Nephron progenitor cell (in vitro differentiated cells): ENCODE data around the gene KLK3.
"Not testable (repeated sequence)": the region's sequence is repeated elsewhere in the genome, so short reads cannot be mapped to it uniquely, and the experiment has no call there.

Experiments
- DNase-seq: peaks from one replicate; pipeline ENCODE4 v3.0.0; 2021
- H3K27ac Mint-ChIP-seq: 2 replicates; pipeline ENCODE4 v1.8.0; 2021; ENCODE audit warnings: mild to moderate bottlenecking, moderate library complexity, mixed read lengths
- H3K27me3 Mint-ChIP-seq: 2 replicates; pipeline ENCODE4 v1.8.0; 2021; ENCODE audit warnings: mild to moderate bottlenecking, low read depth, mixed read lengths; ENCODE audit not compliant: poor library complexity
- H3K36me3 Mint-ChIP-seq: 2 replicates; pipeline ENCODE4 v1.8.0; 2021; ENCODE audit warnings: low read depth, mixed read lengths
- H3K4me1 Mint-ChIP-seq: 2 replicates; pipeline ENCODE4 v1.8.0; 2021; ENCODE audit warnings: mixed read lengths
- H3K4me3 Mint-ChIP-seq: 2 replicates; pipeline ENCODE4 v1.8.0; 2021; ENCODE audit warnings: mild to moderate bottlenecking, moderate library complexity, mixed read lengths
- H3K9me3 Mint-ChIP-seq: 2 replicates; pipeline ENCODE4 v1.8.0; 2021; ENCODE audit warnings: mild to moderate bottlenecking, moderate library complexity, mixed read lengths
- TF ChIP-seq, protein P1 (sequence below): fragments of 200-600 bp; sonication (generic); IDR thresholded peaks from 2 replicates; pipeline ENCODE4 v1.5.0; 2021; ENCODE audit warnings: antibody characterized with exemption

The KLK3 gene

DNA sequence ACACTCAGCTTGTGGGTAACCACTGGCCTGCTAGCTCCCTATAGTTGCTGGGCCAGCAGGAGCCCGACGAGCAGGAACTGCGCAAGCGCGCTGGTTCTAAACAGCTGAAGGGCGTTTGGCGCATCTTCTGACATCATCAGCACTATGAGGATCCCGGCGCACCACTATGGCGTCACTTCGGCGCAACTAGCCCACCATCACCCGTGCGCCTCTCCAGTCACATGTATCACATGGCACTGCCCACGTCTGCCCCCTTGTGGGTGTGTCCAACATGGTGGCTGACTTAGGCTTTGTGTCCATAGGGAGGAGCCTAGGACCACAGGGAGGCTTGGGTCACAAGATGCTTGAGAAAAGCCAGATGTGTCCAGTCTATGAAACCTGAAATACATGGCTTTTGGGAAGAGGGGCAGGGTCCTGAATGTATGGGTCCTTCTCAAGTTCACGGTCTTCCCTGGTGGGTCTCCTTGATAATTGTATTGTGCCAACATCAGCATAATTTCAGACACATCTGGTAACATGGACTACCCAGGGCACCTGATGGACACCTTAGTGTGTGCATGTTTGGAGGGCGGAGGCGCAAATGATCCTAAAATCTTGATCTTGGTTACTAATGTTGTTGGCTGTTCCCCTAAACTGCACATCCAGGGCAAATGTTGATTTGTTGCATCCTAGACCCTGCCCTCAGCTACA, 38.5 kb downstream of the KLK3 start:
- Mint-ChIP-seq H3K27me3 (peaks cover 67% of the 10 kb centered on the region), H3K36me3 (no peaks in the 10 kb centered on the region), H3K9me3 (peaks cover 23% of the 10 kb centered on the region), H3K27ac (no peak overlapping the region), H3K4me3 (no peak overlapping the region), H3K4me1 (no peaks in the 10 kb centered on the region)
- TF ChIP-seq, protein P1, sequence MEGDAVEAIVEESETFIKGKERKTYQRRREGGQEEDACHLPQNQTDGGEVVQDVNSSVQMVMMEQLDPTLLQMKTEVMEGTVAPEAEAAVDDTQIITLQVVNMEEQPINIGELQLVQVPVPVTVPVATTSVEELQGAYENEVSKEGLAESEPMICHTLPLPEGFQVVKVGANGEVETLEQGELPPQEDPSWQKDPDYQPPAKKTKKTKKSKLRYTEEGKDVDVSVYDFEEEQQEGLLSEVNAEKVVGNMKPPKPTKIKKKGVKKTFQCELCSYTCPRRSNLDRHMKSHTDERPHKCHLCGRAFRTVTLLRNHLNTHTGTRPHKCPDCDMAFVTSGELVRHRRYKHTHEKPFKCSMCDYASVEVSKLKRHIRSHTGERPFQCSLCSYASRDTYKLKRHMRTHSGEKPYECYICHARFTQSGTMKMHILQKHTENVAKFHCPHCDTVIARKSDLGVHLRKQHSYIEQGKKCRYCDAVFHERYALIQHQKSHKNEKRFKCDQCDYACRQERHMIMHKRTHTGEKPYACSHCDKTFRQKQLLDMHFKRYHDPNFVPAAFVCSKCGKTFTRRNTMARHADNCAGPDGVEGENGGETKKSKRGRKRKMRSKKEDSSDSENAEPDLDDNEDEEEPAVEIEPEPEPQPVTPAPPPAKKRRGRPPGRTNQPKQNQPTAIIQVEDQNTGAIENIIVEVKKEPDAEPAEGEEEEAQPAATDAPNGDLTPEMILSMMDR: no peak
- DNase-seq: no peak

DNA sequence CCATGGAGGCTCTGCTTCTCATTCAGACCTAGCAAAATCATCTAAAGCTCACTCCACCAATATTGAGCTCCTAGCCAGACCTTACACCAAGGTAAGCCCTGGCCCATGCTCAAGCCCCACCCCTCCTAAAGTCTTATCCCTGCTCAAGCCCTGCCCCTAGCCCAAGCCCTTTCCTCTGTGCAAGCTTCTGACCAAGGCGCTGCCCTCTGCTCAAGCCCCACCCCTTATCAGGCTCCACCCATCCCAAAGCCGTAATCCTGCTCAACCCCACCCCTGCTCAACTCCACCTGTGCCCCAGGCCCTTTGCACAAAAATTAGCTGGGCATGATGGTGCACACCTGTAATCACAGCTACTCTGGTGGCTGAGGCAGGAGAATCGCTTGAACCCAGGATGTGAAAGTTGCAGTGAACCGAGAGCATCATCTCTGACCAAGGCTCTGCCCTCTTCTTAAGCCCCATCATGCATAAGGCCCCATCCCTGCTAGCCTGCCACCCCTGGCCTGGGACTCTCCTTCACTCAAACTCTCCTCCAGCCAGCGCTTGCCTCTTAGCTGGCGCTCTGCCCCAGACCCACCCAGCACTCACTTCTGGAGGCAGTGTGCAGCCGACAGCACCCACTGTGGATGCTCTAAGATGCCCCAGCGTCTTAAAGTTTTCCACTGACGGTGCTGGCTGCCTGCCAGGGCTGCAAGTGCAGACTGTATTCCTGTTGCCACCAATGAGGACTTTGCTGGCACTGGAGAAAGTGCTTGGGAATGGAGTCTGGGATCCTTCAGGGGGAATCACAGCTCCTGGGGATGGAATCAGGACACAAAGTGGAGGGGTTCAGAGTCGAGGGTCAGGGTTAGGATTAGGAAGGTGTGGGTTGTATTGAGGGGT, 40.0 kb downstream of the KLK3 start:
- Mint-ChIP-seq H3K27me3 (peaks cover 66% of the 10 kb centered on the region), H3K4me1 (no peaks in the 10 kb centered on the region), H3K27ac (no peak overlapping the region)

DNA sequence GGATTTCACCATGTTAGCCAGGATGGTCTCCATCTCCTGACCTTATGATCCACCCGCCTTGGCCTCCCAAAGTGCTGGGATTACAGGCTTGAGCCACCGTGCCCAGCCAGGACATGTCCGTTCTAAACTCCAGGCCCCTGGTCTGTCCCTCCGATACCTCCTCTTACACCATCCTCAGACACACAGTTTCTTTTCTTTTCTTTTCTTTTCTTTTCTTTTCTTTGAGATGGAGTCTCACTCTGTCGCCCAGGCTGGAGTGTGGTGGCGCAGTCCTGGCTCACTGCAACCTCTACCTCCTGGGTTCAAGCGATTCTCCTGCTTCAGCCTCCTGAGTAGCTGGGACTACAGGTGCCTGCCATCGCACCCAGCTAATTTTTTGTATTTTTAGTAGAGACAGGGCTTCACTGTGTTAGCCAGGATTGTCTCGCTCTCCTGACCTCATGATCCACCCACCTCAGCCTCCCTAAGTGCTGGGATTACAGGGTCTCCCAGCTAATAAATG, 41.4 kb downstream of the KLK3 start:
- H3K4me1 Mint-ChIP-seq, H3K4me3 Mint-ChIP-seq, H3K36me3 Mint-ChIP-seq, H3K27ac Mint-ChIP-seq, DNase-seq: not testable (repeated sequence)
- peaks cover 61% of the 10 kb centered on the region for H3K27me3 Mint-ChIP-seq
- peaks cover 19% of the 10 kb centered on the region for H3K9me3 Mint-ChIP-seq

More for the DNA sequence above, 40.0 kb downstream of the KLK3 start:
- TF ChIP-seq, protein P1: no peak
- H3K9me3 Mint-ChIP-seq: peaks cover 19% of the 10 kb centered on the region
- H3K4me3 Mint-ChIP-seq: no peak overlapping the region
- DNase-seq: no peak
- no peaks in the 10 kb centered on the region for H3K36me3 Mint-ChIP-seq

DNA sequence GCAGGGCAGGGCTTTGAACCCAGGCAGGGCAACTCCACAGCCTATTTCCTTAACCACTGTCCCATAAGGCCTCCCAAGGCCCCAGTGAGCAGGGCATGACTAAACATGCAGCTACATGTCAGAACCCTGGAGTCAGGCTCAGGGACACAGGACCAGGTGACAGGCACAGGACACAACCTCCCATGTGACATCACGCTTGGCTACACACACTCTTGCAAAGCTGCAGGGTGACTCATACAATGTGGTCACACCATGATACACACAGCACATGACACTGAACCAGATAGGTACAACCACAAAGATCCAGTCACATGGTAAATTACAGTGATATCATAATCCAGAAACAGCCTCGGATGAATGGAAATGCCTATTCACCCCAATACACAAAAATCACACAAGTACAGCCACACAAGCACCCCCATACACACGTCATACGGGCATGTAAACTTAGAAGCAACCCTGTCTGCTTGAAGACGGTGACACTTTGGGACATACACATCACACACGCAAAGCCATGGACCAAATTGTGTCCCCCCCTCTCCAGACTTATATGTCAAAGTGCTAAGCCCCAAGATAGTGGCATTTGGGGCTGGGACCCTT, 42.0 kb downstream of the KLK3 start:
- H3K4me3 Mint-ChIP-seq: no peak overlapping the region
- TF ChIP-seq, protein P1: no peak
- DNase-seq: no peak

DNA sequence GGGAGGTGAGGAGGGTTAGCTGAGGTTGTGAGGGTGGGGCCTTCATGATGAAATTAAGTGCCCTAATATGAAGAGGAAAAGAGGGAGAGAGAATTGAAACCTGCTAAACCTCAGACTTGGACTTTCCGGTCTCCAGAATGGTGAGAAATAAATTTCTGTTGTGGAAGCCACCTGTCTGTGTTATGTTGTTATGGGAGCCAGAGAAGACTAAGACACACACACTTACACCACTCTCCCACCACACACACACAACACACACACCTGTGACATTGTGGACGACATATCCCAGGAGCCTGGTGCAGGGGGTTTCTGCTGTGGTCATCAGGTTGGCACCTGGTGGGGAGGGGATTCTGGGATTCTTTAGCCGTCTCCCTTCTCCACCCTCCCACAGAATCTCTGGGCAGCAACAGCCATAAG, 42.5 kb downstream of the KLK3 start:
- peaks cover 17% of the 10 kb centered on the region for H3K9me3 Mint-ChIP-seq
- DNase-seq: no peak
- H3K4me3 Mint-ChIP-seq: no peak overlapping the region
- peaks cover 50% of the 10 kb centered on the region for H3K27me3 Mint-ChIP-seq
- no peak overlapping the region for H3K27ac Mint-ChIP-seq
- no peaks in the 10 kb centered on the region for H3K36me3 Mint-ChIP-seq
- TF ChIP-seq, protein P1: no peak
- no peaks in the 10 kb centered on the region for H3K4me1 Mint-ChIP-seq

More for the DNA sequence above, 42.0 kb downstream of the KLK3 start:
- peaks cover 55% of the 10 kb centered on the region for H3K27me3 Mint-ChIP-seq
- H3K4me1 Mint-ChIP-seq: no peaks in the 10 kb centered on the region
- no peaks in the 10 kb centered on the region for H3K36me3 Mint-ChIP-seq
- no peak overlapping the region for H3K27ac Mint-ChIP-seq
- peaks cover 19% of the 10 kb centered on the region for H3K9me3 Mint-ChIP-seq

DNA sequence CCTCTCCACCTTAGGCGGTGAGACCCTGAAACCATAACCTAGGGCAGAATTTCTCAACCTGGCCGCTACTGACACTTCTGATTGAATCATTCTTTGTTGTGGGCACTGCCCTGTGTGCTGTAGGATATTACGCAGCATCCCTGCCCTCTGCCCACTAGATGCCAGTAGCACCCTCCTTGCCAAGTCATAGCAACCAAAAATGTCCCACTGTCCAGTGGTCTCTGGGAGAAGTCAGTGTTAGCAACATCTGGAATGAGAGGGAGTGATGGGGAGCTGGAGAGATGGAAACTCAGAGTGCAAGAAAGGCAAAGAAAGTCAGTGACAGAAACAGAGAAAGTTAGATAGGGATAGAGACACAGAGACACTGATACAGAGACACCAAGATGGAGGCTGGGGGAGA, 42.9 kb downstream of the KLK3 start:
- Mint-ChIP-seq H3K27me3 (peaks cover 46% of the 10 kb centered on the region), H3K27ac (no peak overlapping the region), H3K9me3 (peaks cover 13% of the 10 kb centered on the region), H3K4me1 (no peaks in the 10 kb centered on the region), H3K4me3 (no peak overlapping the region), H3K36me3 (no peaks in the 10 kb centered on the region)
- TF ChIP-seq, protein P1: no peak
- DNase-seq: no peak
